Measurements from ENCODE around the gene PGA3.
"Not testable (repeated sequence)": the region's sequence is repeated elsewhere in the genome, so short reads cannot be mapped to it uniquely, and the experiment has no call there.

The PGA3 gene

DNA sequence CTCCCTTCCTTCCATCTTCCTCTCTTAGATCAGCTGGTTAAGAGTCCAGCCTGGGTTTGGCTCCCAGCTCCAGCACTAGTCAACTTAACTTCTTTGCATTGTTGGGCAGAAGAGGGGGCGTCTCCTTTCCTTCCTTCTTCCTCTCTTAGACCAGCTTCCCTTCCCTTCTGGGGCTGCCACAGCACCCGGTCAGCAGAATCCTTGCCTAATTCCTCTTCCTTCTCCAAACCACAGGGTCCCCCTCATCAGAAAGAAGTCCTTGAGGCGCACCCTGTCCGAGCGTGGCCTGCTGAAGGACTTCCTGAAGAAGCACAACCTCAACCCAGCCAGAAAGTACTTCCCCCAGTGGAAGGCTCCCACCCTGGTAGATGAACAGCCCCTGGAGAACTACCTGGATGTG, 558 bp downstream of the PGA3 start:
- in situ Hi-C loops (cut with MboI; ENCODE audit: low sequenced_read_pairs): not testable (repeated sequence)

DNA sequence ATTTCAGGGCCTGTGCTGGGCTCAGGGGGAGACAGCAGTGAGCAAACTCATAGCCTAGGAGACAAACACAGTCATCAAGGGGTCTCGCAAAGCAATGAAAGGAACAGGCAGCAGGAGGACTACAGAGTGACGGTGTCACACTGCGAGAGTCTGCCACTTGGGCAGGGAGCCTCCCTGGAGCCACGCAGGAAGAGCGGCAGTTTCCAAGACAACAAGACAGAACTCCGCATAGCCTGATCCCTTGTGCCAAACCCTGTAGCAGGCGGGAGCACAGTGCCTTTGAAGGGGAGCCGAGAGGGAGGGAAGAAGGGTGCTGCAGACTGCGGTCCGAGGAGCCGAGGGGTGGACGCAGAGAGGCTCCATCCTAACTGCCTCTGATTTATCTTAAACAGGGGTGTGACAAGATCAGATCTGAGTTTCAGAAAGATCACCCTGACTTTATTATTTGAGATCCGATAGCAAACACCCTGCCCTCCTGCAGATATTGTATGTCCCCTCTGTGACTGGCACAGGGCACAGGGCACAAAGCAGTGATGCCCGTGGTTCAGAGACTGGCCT, 1.3 kb downstream of the PGA3 start:
- in situ Hi-C loops (cut with MboI; ENCODE audit: low sequenced_read_pairs): not testable (repeated sequence)

DNA sequence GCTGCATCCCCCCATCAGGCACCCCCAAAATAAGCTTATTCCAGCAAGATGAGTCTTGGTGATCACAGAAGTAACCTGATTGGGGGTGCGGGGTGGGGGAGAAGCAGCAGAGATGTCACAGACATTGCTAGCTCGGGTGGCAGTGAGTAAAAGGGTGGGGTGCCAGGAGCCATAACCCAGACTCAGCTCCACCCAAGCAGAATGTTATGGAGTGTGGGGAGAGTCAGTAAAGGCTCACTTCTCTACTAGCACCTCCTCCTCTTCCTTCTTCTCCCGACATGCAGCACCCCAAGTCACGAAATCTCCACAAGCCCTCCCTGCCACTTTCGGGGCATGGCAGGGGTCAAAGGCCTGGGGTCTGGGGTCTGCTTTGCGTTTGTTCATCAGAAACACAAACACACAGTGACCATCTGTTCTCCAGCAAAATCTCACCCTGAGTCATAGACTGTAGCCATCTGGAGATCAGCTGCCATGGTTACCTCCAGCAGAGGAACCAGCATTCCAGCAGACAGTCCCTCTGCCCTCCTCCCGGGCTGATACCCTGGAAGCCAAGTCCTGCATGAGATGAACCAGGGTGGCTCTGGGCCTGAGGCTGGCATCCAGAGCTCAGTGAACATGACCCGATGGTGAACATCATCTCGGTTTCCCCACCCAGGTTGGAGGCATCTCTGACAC, 4.5 kb downstream of the PGA3 start:
- in situ Hi-C loops (cut with MboI; ENCODE audit: low sequenced_read_pairs): not testable (repeated sequence)

DNA sequence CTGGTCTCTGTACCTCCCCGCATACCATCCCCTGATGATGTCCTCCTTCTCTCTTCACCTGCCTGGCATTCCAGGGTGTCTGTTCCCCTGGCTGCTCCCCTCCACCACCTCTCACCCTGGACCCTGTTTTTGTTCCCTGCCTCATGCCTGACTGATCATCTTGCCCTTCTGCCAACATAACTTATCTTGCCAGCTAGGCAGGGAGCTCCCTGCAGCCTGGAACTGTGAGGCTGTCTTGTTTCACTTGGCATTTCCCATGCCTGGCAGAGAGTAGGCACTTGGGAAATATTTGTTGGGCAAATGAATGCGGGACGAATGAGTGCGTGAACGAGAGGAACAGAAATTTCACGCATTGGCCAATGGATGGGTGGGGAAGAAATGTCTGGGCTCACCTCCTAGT, 7.3 kb downstream of the PGA3 start:
- in situ Hi-C loops (cut with MboI; ENCODE audit: low sequenced_read_pairs): not testable (repeated sequence)

DNA sequence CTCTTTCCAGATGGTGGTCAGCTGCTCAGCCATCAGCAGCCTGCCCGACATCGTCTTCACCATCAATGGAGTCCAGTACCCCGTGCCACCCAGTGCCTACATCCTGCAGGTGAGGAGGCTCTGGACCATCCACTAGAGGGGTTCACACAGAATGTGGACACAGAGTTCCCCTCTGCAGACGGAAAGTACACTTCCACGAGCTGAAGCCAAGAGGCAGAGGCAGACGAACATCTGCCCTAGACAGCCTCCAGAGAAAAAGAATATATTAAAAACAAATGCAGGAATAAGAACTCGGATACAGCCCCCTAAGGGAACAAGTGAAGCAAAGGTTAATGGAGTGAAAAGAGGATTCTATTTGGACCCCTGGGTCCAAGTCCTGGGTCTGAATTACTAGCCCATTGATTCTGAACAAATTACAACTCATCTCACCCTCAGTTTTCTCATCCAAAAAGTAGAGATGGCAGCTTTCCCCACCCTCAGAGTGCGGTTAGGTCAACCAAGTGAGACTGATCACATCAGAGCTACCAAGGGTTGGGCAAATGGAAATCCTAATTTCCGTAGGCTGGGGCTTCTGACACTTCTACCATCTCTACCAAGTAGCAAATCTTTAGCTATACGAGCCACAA, 8.1 kb downstream of the PGA3 start:
- in situ Hi-C loops (cut with MboI; ENCODE audit: low sequenced_read_pairs): not testable (repeated sequence)

DNA sequence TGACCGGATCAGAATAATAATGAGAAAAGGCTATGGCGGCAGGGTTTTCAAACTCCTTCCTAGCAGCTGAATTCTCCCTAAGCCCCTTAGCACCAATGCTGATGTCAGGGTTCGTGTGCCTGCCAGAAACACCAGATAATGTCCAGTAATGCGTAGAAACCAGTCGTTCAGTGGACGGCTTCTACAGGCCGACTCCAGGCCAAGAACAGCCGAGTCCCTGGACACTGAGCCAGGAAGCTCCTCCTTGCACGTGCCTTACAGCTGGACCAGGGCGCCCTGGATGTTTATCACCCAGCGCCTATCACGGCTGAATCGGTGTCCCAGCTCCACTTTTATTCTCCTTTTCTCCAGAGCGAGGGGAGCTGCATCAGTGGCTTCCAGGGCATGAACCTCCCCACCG, 8.9 kb downstream of the PGA3 start:
- in situ Hi-C loops (cut with MboI; ENCODE audit: low sequenced_read_pairs): not testable (repeated sequence)

DNA sequence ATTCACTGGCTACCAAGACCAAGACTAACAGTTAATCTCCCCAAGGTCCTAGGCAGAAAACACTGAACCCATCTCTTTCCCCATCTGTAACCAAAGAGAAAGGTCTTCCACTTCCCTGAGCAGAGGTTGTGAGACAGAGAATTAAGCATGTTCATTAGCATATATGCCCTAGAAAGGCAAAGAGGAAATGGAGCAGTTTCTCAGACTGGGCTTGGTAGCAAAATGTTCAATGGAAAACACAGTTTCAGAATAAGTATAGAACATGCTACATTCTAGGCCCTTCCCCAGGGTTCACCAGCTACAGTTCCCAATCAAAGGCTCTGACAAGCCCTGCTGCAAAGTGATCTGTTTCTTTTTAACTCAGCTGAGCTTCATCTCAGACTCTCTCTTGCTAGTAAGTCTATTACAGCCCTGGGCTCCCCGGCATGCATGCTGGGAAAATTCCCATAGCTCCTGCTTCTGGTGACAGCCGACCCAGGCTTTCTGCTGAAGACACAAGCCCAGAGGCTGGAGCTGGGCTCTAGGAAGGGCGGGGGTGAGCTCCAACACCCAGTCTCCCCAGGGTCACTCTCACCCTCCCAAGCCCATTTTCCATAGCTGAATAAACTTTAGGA, 10.5 kb downstream of the PGA3 start:
- in situ Hi-C loops (cut with MboI; ENCODE audit: low sequenced_read_pairs): not testable (repeated sequence)

DNA sequence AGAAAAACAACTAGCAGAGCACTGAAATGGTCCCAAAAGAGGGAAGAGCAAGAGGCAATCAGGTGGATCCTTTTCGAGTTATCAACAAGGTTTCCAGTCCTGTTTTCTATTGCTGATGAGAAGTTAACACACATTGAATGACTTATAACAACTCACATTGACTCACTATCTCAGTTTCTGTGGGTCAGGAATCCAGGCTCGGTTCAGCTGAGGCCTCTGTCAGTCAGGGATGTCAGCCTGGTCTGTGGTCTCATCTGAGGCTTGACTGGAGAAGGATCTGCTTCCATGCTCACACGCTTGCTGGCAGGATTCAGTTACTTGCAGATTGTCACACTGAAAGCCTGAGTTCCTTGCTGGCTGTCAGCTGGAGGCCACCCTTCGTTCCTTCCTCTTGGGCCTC, 15.0 kb downstream of the PGA3 start:
- in situ Hi-C loops (cut with MboI; ENCODE audit: low sequenced_read_pairs): not testable (repeated sequence)

DNA sequence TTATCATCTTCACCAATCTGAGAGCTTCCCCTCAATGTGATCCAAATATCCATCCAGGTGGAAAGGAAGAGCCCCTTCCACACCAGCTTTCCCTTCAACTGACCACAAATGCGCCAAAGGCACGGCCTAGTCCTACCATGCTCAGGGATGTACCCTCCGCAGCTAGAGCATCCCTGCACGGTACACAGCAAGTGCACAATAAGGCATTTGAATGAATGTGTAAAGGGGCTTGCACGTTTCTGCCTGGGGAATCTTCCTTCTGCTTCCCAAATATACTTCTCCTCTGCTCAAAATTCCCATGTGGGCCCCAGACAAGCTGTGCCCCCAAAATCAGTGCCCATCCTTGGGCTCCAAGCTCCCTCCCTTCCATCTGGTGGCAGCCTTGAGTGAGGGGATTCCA, 15.7 kb downstream of the PGA3 start:
- in situ Hi-C loops (cut with MboI; ENCODE audit: low sequenced_read_pairs): not testable (repeated sequence)

GRCh38 chr11:61222047-61222446, 18.7 kb downstream of the PGA3 start, which contains the start of gene PGA4:
TSS of gene PGA4 (plus strand) at chr11:61222347. CDS start at chr11:61222401, 54 bp downstream.
- in situ Hi-C loops (cut with MboI; ENCODE audit: low sequenced_read_pairs): not testable (repeated sequence)

DNA sequence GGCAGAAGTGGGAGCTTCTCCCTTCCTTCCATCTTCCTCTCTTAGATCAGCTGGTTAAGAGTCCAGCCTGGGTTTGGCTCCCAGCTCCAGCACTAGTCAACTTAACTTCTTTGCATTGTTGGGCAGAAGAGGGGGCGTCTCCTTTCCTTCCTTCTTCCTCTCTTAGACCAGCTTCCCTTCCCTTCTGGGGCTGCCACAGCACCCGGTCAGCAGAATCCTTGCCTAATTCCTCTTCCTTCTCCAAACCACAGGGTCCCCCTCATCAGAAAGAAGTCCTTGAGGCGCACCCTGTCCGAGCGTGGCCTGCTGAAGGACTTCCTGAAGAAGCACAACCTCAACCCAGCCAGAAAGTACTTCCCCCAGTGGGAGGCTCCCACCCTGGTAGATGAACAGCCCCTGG, 19.4 kb downstream of the PGA3 start:
- in situ Hi-C loops (cut with MboI; ENCODE audit: low sequenced_read_pairs): not testable (repeated sequence)

GRCh38 chr11:61226457-61227137, 23.3 kb downstream of the PGA3 start:
- in situ Hi-C loops (cut with MboI; ENCODE audit: low sequenced_read_pairs): not testable (repeated sequence)

- in situ Hi-C loops (cut with MboI; ENCODE audit: low sequenced_read_pairs): not testable (repeated sequence)
Observed at GRCh38 chr11:61229458-61229857, 26.1 kb downstream of the PGA3 start.

- in situ Hi-C loops (cut with MboI; ENCODE audit: low sequenced_read_pairs): not testable (repeated sequence)
Observed at GRCh38 chr11:61231033-61231432, 27.7 kb downstream of the PGA3 start.

DNA sequence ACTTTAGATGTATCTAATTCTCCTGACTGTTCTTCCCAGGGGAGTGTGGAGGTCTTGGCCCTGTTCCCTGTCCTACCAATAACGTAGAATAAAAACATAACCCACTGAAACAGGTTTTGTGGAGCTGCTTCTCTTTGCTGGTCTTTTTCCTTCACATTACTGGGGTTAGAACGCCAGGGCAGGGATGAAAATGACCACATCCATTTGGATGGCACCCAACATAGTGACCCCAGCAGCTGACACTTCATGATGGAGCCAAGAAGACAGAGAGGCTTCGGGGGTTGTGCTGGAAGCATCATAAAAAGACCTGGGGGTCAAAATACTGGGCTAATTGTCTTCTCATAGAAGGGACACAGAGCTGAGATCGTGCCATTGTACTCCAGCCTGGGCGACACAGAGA, 28.3 kb downstream of the PGA3 start:
- in situ Hi-C loops (cut with MboI; ENCODE audit: low sequenced_read_pairs): not testable (repeated sequence)

DNA sequence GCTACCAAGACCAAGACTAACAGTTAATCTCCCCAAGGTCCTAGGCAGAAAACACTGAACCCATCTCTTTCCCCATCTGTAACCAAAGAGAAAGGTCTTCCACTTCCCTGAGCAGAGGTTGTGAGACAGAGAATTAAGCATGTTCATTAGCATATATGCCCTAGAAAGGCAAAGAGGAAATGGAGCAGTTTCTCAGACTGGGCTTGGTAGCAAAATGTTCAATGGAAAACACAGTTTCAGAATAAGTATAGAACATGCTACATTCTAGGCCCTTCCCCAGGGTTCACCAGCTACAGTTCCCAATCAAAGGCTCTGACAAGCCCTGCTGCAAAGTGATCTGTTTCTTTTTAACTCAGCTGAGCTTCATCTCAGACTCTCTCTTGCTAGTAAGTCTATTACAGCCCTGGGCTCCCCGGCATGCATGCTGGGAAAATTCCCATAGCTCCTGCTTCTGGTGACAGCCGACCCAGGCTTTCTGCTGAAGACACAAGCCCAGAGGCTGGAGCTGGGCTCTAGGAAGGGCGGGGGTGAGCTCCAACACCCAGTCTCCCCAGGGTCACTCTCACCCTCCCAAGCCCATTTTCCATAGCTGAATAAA, 29.3 kb downstream of the PGA3 start:
- in situ Hi-C loops (cut with MboI; ENCODE audit: low sequenced_read_pairs): not testable (repeated sequence)

DNA sequence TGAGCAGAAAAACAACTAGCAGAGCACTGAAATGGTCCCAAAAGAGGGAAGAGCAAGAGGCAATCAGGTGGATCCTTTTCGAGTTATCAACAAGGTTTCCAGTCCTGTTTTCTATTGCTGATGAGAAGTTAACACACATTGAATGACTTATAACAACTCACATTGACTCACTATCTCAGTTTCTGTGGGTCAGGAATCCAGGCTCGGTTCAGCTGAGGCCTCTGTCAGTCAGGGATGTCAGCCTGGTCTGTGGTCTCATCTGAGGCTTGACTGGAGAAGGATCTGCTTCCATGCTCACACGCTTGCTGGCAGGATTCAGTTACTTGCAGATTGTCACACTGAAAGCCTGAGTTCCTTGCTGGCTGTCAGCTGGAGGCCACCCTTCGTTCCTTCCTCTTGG, 33.8 kb downstream of the PGA3 start:
- in situ Hi-C loops (cut with MboI; ENCODE audit: low sequenced_read_pairs): not testable (repeated sequence)

GRCh38 chr11:61240288-61240687, 37.0 kb downstream of the PGA3 start:
- in situ Hi-C loops (cut with MboI; ENCODE audit: low sequenced_read_pairs): not testable (repeated sequence)

DNA sequence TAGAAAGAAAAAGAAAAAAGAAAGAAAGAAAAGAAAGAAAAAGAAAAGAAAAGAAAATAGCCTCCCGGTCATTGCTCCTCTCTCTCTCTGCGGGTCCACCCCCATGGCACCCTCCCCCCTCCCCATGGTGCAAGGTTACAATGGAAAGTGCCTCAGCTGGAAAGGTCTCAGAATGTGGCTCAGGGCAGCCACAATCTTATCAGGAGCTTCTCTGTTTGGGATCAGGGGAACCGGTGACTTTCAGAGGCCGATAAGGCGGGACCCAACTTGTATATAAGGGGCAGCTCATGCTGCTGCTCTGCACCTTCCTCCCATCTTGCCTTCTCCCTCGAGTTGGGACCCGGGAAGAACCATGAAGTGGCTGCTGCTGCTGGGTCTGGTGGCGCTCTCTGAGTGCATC, 37.6 kb downstream of the PGA3 start, which contains the start of gene PGA5:
Gene PGA5 (plus strand): TSS at position 301 of the 400 bp plus-strand sequence. CDS start 52 bp downstream, at position 353.
- in situ Hi-C loops (cut with MboI; ENCODE audit: low sequenced_read_pairs): not testable (repeated sequence)

- in situ Hi-C loops (cut with MboI; ENCODE audit: low sequenced_read_pairs): not testable (repeated sequence)
Observed at GRCh38 chr11:61241526-61241925, 38.2 kb downstream of the PGA3 start.

Data from HL-60/S4 (cell line).